ENCODE data around the gene DRAM1.
"Not testable (repeated sequence)": the region's sequence is repeated elsewhere in the genome, so short reads cannot be mapped to it uniquely, and the experiment has no call there.

Gene DRAM1

GRCh38 chr12:101880769-101881168 is 3.4 kb downstream of the DRAM1 start:
- ATAC-seq (ENCODE audit: low read depth) (no peak), DNase-seq (ENCODE audit: low spot score) (no peak)
- Histone ChIP-seq H3K36me3 (ENCODE audit: low read depth) (no peaks in the 10 kb centered on the region), H3K4me3 (ENCODE audit: severe bottlenecking) (no peak overlapping the region), H3K27ac (ENCODE audit: poor library complexity, severe bottlenecking) (no peak overlapping the region), H3K27me3 (ENCODE audit: insufficient read depth, poor library complexity, severe bottlenecking) (no peaks in the 10 kb centered on the region), H3K9me3 (ENCODE audit: severe bottlenecking) (no peaks in the 10 kb centered on the region), H3K4me1 (ENCODE audit: insufficient read depth, poor library complexity, severe bottlenecking) (no peaks in the 10 kb centered on the region)
- TF ChIP-seq, protein P1, sequence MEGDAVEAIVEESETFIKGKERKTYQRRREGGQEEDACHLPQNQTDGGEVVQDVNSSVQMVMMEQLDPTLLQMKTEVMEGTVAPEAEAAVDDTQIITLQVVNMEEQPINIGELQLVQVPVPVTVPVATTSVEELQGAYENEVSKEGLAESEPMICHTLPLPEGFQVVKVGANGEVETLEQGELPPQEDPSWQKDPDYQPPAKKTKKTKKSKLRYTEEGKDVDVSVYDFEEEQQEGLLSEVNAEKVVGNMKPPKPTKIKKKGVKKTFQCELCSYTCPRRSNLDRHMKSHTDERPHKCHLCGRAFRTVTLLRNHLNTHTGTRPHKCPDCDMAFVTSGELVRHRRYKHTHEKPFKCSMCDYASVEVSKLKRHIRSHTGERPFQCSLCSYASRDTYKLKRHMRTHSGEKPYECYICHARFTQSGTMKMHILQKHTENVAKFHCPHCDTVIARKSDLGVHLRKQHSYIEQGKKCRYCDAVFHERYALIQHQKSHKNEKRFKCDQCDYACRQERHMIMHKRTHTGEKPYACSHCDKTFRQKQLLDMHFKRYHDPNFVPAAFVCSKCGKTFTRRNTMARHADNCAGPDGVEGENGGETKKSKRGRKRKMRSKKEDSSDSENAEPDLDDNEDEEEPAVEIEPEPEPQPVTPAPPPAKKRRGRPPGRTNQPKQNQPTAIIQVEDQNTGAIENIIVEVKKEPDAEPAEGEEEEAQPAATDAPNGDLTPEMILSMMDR (IDR thresholded peaks at IDR 0.05; ENCODE audit: poor library complexity, severe bottlenecking) = no peak

GRCh38 chr12:101881228-101881627 is 3.8 kb downstream of the DRAM1 start:
- H3K27me3 ChIP-seq (ENCODE audit: insufficient read depth, poor library complexity, severe bottlenecking) = no peaks in the 10 kb centered on the region
- ATAC-seq (ENCODE audit: low read depth) (no peak), DNase-seq (ENCODE audit: low spot score) (no peak)
- no peaks in the 10 kb centered on the region for H3K4me1 ChIP-seq (ENCODE audit: insufficient read depth, poor library complexity, severe bottlenecking)
- no peak overlapping the region for H3K4me3 ChIP-seq (ENCODE audit: severe bottlenecking)
- TF ChIP-seq, protein P1 (IDR thresholded peaks at IDR 0.05; ENCODE audit: poor library complexity, severe bottlenecking) = no peak
- H3K27ac ChIP-seq (ENCODE audit: poor library complexity, severe bottlenecking) = no peak overlapping the region
- H3K9me3 ChIP-seq (ENCODE audit: severe bottlenecking) = no peaks in the 10 kb centered on the region
- no peaks in the 10 kb centered on the region for H3K36me3 ChIP-seq (ENCODE audit: low read depth)

- no peak for DNase-seq (ENCODE audit: low spot score)
- Histone ChIP-seq H3K4me1 (ENCODE audit: insufficient read depth, poor library complexity, severe bottlenecking) (no peaks in the 10 kb centered on the region), H3K27me3 (ENCODE audit: insufficient read depth, poor library complexity, severe bottlenecking) (no peaks in the 10 kb centered on the region), H3K4me3 (ENCODE audit: severe bottlenecking) (no peak overlapping the region), H3K9me3 (ENCODE audit: severe bottlenecking) (no peaks in the 10 kb centered on the region), H3K27ac (ENCODE audit: poor library complexity, severe bottlenecking) (no peak overlapping the region), H3K36me3 (ENCODE audit: low read depth) (no peaks in the 10 kb centered on the region)
- ATAC-seq (ENCODE audit: low read depth) = no peak
- TF ChIP-seq, protein P1 (IDR thresholded peaks at IDR 0.05; ENCODE audit: poor library complexity, severe bottlenecking) = no peak
Measured at GRCh38 chr12:101884174-101884573, 6.8 kb downstream of the DRAM1 start.

DNA sequence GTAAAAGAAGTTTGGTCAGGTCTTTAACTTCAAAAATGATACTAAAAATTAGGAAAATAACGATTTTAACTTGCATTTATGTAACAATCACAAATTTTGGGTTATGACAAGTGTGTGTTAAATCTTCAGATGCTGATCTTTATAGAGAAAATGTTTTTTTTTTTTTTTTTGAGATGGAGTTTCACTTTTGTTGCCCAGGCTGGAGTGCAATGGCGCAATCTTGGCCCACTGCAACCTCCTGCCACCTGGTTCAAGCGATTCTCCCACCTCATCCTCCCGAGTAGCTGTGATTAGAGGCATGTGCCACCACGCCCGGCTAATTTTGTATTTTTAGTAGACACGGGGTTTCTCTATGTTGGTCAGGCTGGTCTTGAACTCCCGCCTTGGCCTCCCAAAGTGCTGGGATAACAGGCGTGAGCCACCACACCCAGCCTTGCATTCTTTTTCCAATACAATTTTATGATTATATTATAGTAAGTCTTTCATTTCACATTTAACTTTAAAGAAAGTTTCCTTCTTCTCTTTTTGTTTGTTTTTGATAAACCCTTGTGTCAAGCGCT is 7.5 kb downstream of the DRAM1 start:
- not testable (repeated sequence) for H3K27ac ChIP-seq (ENCODE audit: poor library complexity, severe bottlenecking); H3K36me3 ChIP-seq (ENCODE audit: low read depth); DNase-seq (ENCODE audit: low spot score)

GRCh38 chr12:101885912-101886561 is 8.7 kb downstream of the DRAM1 start:
- Histone ChIP-seq H3K36me3 (ENCODE audit: low read depth) (no peaks in the 10 kb centered on the region), H3K27ac (ENCODE audit: poor library complexity, severe bottlenecking) (no peak overlapping the region), H3K27me3 (ENCODE audit: insufficient read depth, poor library complexity, severe bottlenecking) (no peaks in the 10 kb centered on the region), H3K9me3 (ENCODE audit: severe bottlenecking) (no peaks in the 10 kb centered on the region), H3K4me3 (ENCODE audit: severe bottlenecking) (no peak overlapping the region), H3K4me1 (ENCODE audit: insufficient read depth, poor library complexity, severe bottlenecking) (peaks cover 2% of the 10 kb centered on the region)
- DNase-seq (ENCODE audit: low spot score) (no peak), ATAC-seq (ENCODE audit: low read depth) (no peak)
- TF ChIP-seq, protein P1 (IDR thresholded peaks at IDR 0.05; ENCODE audit: poor library complexity, severe bottlenecking) = no peak

More for the DNA sequence above, 7.5 kb downstream of the DRAM1 start:
- not testable (repeated sequence) for H3K9me3 ChIP-seq (ENCODE audit: severe bottlenecking); ATAC-seq (ENCODE audit: low read depth); H3K27me3 ChIP-seq (ENCODE audit: insufficient read depth, poor library complexity, severe bottlenecking); H3K4me3 ChIP-seq (ENCODE audit: severe bottlenecking); H3K4me1 ChIP-seq (ENCODE audit: insufficient read depth, poor library complexity, severe bottlenecking)

Measured in RWPE2 (cell line).